BE2C (cell line): ENCODE data around the gene HNRNPD. TPM values are rescaled to one million over a fixed set of nuclear protein-coding genes. Genes with fewer than 3 reads are reported as not detected.
"Not testable (repeated sequence)": the region's sequence is repeated elsewhere in the genome, so short reads cannot be mapped to it uniquely, and the experiment has no call there.

Experiments used
- DNase-seq: peaks from one replicate; pipeline ENCODE4 v3.0.0-alpha.2; 2020
- H3K27me3 ChIP-seq: fragments of 250-450 bp; sonication (Bioruptor Pico); 2 replicates; pipeline ENCODE4 v1.5.1; 2020; ENCODE audit warnings: mild to moderate bottlenecking
- H3K36me3 ChIP-seq: fragments of 250-450 bp; sonication (Bioruptor Pico); 2 replicates; pipeline ENCODE4 v1.5.1; 2020; ENCODE audit warnings: mild to moderate bottlenecking
- H3K4me1 ChIP-seq: fragments of 250-450 bp; sonication (Bioruptor Pico); 2 replicates; pipeline ENCODE4 v1.5.1; 2020
- H3K4me3 ChIP-seq: 2 replicates; pipeline ENCODE4 v1.5.1; 2011; ENCODE audit warnings: low read depth, low read length
- H3K9me3 ChIP-seq: fragments of 250-450 bp; sonication (Bioruptor Pico); 2 replicates; pipeline ENCODE4 v1.5.1; 2020
- polyA plus RNA-seq: library from polyadenylated mRNA; unstranded; fragments of >200 nt; gene quantifications from one replicate; pipeline ENCODE4 v1.2.1, GENCODE V29; 2012; ENCODE audit warnings: low read depth, missing spikeins; ENCODE audit not compliant: insufficient read length, insufficient read depth
- TF ChIP-seq, protein P1 (sequence below): IDR thresholded peaks from 2 replicates; pipeline ENCODE4 v1.5.1; 2012; ENCODE audit warnings: mild to moderate bottlenecking, low read depth, low read length

The HNRNPD gene, protein sequence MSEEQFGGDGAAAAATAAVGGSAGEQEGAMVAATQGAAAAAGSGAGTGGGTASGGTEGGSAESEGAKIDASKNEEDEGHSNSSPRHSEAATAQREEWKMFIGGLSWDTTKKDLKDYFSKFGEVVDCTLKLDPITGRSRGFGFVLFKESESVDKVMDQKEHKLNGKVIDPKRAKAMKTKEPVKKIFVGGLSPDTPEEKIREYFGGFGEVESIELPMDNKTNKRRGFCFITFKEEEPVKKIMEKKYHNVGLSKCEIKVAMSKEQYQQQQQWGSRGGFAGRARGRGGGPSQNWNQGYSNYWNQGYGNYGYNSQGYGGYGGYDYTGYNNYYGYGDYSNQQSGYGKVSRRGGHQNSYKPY
- polyA plus RNA-seq, result 295 TPM

DNA sequence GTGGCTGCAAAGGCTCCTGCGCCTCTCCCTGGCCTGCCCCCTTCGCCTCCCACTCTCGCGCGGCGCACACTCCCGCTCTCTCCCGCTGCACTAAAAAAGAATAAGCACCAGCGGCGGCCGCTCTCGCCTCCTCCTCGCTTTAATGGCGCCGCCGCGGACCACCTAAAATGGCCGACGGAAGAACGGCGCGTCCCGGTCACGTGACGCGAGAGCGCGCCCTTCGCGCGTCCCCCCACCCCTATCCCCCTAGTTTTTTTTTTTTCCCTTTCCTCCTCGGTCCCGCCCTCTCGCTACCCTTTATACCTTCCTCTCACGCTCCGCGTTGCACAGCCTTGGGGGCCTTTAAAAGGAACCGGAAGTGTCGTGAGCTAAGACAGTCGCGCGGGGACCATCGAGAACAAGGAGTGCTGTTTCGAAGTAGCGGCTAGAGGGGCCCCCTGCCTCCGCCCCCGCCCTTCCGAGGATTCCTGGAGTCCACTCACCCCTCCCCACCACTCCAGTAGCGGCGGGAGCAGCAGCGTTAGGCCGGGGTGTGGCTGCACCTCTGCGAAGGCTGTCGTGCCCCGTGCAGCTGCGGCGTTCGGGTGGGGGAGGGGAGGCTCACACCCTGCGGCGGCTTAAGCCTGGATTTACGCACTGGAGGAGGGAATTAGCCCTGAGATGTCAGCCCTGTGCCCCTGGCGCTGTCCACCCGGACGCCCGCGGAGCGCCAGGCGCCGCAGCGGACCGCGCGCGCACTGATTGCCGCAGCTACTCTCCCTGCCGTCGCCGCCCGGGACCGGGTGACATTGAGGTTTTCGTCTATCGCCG is at the start of gene HNRNPD:
Gene HNRNPD, minus strand, starts transcription at position 176 of the 810 bp plus-strand sequence. CDS start 313 bp downstream, outside the sequence.
- TF ChIP-seq, protein P1, sequence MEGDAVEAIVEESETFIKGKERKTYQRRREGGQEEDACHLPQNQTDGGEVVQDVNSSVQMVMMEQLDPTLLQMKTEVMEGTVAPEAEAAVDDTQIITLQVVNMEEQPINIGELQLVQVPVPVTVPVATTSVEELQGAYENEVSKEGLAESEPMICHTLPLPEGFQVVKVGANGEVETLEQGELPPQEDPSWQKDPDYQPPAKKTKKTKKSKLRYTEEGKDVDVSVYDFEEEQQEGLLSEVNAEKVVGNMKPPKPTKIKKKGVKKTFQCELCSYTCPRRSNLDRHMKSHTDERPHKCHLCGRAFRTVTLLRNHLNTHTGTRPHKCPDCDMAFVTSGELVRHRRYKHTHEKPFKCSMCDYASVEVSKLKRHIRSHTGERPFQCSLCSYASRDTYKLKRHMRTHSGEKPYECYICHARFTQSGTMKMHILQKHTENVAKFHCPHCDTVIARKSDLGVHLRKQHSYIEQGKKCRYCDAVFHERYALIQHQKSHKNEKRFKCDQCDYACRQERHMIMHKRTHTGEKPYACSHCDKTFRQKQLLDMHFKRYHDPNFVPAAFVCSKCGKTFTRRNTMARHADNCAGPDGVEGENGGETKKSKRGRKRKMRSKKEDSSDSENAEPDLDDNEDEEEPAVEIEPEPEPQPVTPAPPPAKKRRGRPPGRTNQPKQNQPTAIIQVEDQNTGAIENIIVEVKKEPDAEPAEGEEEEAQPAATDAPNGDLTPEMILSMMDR, result peak; percentile 16; the same call in 1 of the 2 replicates
- H3K27me3 ChIP-seq, result no peaks in the 10 kb centered on the region
- H3K4me1 ChIP-seq, result no peaks in the 10 kb centered on the region
- no peaks in the 10 kb centered on the region for H3K9me3 ChIP-seq
- peak; percentile 99 for DNase-seq
- peak within 1 kb of the TSS; percentile 95 for H3K4me3 ChIP-seq
- peaks cover 46% of the 10 kb centered on the region for H3K36me3 ChIP-seq

DNA sequence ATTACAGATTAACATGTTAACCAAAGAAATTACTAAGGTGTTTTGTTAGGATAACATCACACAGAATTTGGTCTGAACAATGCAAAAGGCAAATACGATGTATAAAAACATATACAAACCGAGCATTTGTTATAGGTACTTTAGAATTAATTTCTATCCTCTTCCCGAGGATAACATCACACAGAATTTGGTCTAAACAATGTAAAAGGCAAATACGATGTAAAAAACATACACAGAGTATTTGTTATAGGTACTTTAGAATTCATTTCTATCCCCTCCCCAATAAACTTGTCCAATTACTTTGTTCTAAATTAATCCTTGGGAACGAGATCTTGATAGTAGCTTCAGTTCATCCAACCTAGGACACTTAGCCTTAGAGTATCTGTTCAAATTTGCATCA is 48.8 kb upstream of the HNRNPD start:
- TF ChIP-seq, protein P1, result no peak
- no peaks in the 10 kb centered on the region; the same call in 1 of the 2 replicates for H3K4me1 ChIP-seq
- H3K27me3 ChIP-seq, result peaks cover 7% of the 10 kb centered on the region; the same call in 1 of the 2 replicates
- DNase-seq, result no peak
- no peaks in the 10 kb centered on the region for H3K9me3 ChIP-seq
- H3K4me3 ChIP-seq, result no peak overlapping the region
- H3K36me3 ChIP-seq, result peaks cover 47% of the 10 kb centered on the region

DNA sequence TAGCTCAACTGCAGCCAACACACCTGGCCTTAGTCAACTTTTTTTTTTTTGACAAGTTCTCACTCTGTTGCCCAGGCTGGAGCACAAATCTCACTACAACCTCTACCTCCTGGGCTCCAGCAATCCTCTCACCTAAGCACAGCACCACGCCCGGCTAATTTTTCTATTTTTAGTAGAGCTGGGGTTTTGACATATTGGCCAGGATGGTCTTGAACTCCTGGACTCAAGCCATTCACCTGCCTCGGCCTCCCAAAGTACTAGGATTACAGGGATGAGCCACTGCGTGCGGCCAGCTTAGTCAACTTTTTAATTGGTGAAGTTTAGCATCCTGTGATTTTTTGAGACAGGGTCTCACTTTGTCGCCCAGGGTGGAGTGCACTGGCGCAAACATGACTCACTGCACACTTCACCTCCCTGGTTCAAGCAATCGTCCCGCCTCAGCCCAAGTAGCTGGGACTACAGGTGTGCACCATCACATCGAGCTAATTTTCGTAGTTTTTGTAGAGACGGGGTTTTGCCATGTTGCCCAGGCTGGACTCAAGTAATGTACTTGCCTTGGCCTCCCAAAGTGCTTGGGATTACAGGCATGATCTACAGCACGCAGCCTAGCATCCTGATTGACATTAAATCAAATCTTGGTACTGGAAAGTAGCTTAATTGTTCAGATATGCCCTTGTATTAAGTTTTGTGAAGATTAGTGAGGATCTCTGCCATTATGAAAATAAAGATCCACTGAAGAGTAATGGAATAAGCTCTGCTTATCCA is 48.2 kb upstream of the HNRNPD start:
- peaks cover 40% of the 10 kb centered on the region for H3K36me3 ChIP-seq
- DNase-seq, result no peak
- TF ChIP-seq, protein P1, result no peak

DNA sequence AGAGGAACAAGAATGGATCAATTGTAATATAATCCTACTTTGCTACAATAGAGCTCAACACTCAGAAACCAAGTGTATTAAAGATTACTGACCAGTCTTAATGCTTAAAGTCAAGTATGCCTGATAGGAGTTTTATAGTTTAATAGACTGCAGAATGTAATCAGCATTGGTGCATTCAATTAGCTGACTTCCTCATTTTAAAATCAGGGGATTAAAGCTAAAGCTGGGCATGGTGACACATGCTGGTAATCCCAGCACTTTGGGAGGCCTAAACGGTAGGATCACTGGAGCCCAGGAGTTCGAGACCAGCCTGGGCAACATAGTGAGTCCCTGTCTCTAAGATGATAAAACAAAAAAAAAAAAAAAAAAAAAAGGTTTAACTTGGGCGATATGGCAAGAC is 45.7 kb upstream of the HNRNPD start:
- Histone ChIP-seq H3K9me3 (peaks cover 5% of the 10 kb centered on the region), H3K4me3 (no peak overlapping the region), H3K36me3 (peaks cover 15% of the 10 kb centered on the region), H3K4me1 (no peaks in the 10 kb centered on the region), H3K27me3 (peaks cover 15% of the 10 kb centered on the region)
- no peak for DNase-seq
- TF ChIP-seq, protein P1, result no peak

More for the DNA sequence above, 48.2 kb upstream of the HNRNPD start:
- Histone ChIP-seq H3K9me3 (no peaks in the 10 kb centered on the region), H3K27me3 (peaks cover 7% of the 10 kb centered on the region; the same call in 1 of the 2 replicates), H3K4me3 (no peak overlapping the region), H3K4me1 (no peaks in the 10 kb centered on the region; the same call in 1 of the 2 replicates)

DNA sequence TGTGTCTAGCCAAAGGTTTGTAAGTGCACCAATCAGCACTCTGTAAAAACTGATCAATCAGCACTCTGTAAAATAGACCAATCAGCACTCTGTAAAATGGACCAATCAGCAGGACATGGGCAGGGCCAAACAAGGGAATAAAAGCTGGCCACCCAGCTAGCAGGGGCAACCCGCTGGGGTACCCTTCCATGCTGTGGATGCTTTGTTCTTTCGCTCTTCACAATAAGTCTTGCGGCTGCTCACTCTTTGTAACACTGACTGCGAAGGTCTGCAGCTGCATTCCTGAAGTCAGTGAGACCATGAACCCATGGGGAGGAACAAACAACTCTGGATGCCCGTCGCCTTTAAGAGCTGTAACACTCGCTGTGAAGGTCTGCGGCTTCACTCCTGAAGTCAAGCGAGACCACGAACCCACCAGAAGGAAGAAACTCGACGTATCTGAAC is 42.2 kb upstream of the HNRNPD start:
- no peaks in the 10 kb centered on the region for H3K4me1 ChIP-seq
- no peak overlapping the region for H3K4me3 ChIP-seq
- H3K27me3 ChIP-seq, result peaks cover 11% of the 10 kb centered on the region; the same call in 1 of the 2 replicates
- DNase-seq, result no peak
- TF ChIP-seq, protein P1, result no peak
- H3K9me3 ChIP-seq, result peaks cover 5% of the 10 kb centered on the region
- no peaks in the 10 kb centered on the region for H3K36me3 ChIP-seq

DNA sequence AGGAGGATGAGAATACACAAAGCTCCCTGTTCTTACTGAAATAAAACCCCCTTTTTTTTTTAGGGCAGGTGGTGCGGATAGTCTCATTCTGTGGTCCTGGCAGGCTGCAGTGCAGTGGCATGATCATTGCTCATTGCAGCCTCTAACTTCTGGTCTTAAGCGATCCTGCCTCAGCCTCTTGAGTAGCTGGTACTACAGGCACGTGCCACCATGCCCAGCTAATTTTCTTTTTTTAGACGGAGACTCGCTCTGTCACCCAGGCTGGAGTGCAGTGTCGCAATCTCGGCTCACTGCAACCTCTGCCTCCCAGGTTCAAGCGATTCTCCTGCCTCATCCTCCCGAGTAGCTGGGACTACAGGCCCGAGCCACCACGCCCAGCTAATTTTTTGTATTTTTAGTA is 41.3 kb upstream of the HNRNPD start:
- not testable (repeated sequence) for H3K9me3 ChIP-seq, H3K4me1 ChIP-seq, H3K4me3 ChIP-seq, DNase-seq, H3K36me3 ChIP-seq
- H3K27me3 ChIP-seq, result peaks cover 11% of the 10 kb centered on the region; the same call in 1 of the 2 replicates
